B cell (primary cell): ENCODE data around the gene CAMK2G.

Experiments used
- CTCF ChIP-seq: fragments of 200-600 bp; IDR thresholded peaks from one replicate; pipeline ENCODE4 v1.8.0; 2022; ENCODE audit warnings: antibody characterized with exemption, mild to moderate bottlenecking
- EZH2 ChIP-seq: IDR thresholded peaks from 2 replicates; pipeline ENCODE4 v1.6.1; 2012; ENCODE audit warnings: borderline replicate concordance, low read depth, mild to moderate bottlenecking, moderate library complexity, low read length; ENCODE audit not compliant: insufficient read depth, poor library complexity, severe bottlenecking

- TF ChIP-seq CTCF (no peak), EZH2 (no peak)
Observed at GRCh38 chr10:73781879-73782748, 92.2 kb downstream of the CAMK2G start, which contains the start of gene CHCHD1.
